Head of caudate nucleus (tissue), 42 donors: ENCODE results near the gene TEKT3.

Experiments
- DNase-seq, 42 donors: peaks; one replicate each; pipeline versions ENCODE4 v3.0.0 to v3.0.0-alpha.2; 2020 to 2021; ENCODE audit warnings: mixed read lengths in 7 of 42
- intact Hi-C: fragments of 100-400 bp; cut with DNase I; formaldehyde crosslinking; loops from one replicate; pipeline ENCODE4 v1.15.0; 2022

The TEKT3 gene

GRCh38 chr17:15341385-15341849 is at the start of gene TEKT3:
TEKT3 (minus strand) TSS chr17:15341597; CDS start chr17:15331585, 10,012 bp downstream.
- intact Hi-C loops = loop anchor here (10.0 kb wide), 1 partner anchor 113 kb away; no protein-coding TSS in a partner anchor
- peak; percentile 50 to 93 (median 84) for DNase-seq

GRCh38 chr17:15388356-15389041 is 47.1 kb upstream of the TEKT3 start:
- no peak for DNase-seq
- intact Hi-C loops = no loop called here

GRCh38 chr17:15386083-15386482 is 44.7 kb upstream of the TEKT3 start:
- no peak for DNase-seq
- intact Hi-C loops = no loop called here

- intact Hi-C loops = no loop called here
- DNase-seq = no peak
These were observed 43.9 kb upstream of the TEKT3 start for GRCh38 chr17:15385305-15385704.

- intact Hi-C loops = no loop called here
- peak in 39 of 42 donors; percentile 15 to 76 (median 48) for DNase-seq
These were observed 42.9 kb upstream of the TEKT3 start for GRCh38 chr17:15384142-15384787.

- DNase-seq = no peak
- intact Hi-C loops = no loop called here
These were observed 41.5 kb upstream of the TEKT3 start for GRCh38 chr17:15382914-15383313.

GRCh38 chr17:15381707-15382106 is 40.3 kb upstream of the TEKT3 start:
- intact Hi-C loops = no loop called here
- DNase-seq = no peak

GRCh38 chr17:15380446-15380845 is 39.0 kb upstream of the TEKT3 start:
- no peak for DNase-seq
- intact Hi-C loops = no loop called here

GRCh38 chr17:15379659-15380058 is 38.3 kb upstream of the TEKT3 start:
- DNase-seq = no peak
- intact Hi-C loops = no loop called here

- DNase-seq = no peak
- intact Hi-C loops = no loop called here
These were observed 36.8 kb upstream of the TEKT3 start for GRCh38 chr17:15378243-15378642.

- intact Hi-C loops = no loop called here
- peak in 34 of 42 donors; percentile 14 to 84 (median 62) for DNase-seq
These were observed 36.2 kb upstream of the TEKT3 start for GRCh38 chr17:15377616-15378015.

- intact Hi-C loops = no loop called here
- DNase-seq = peak in 6 of 42 donors; percentile 4 to 55 (median 12)
These were observed 35.8 kb upstream of the TEKT3 start for GRCh38 chr17:15377200-15377599.

GRCh38 chr17:15371376-15372130 is 30.2 kb upstream of the TEKT3 start:
- intact Hi-C loops = no loop called here
- no peak for DNase-seq

GRCh38 chr17:15368600-15368999 is 27.2 kb upstream of the TEKT3 start:
- DNase-seq = no peak
- intact Hi-C loops = no loop called here

- no peak for DNase-seq
- intact Hi-C loops = no loop called here
These were observed 24.6 kb upstream of the TEKT3 start for GRCh38 chr17:15366026-15366425.

GRCh38 chr17:15364615-15365014 is 23.2 kb upstream of the TEKT3 start:
- no peak for DNase-seq
- intact Hi-C loops = no loop called here

GRCh38 chr17:15363702-15364101 is 22.3 kb upstream of the TEKT3 start:
- no peak for DNase-seq
- intact Hi-C loops = no loop called here

GRCh38 chr17:15361592-15361991 is 20.2 kb upstream of the TEKT3 start:
- no peak for DNase-seq
- intact Hi-C loops = no loop called here

GRCh38 chr17:15361151-15361550 is 19.8 kb upstream of the TEKT3 start:
- DNase-seq = no peak

GRCh38 chr17:15354256-15354655 is 12.9 kb upstream of the TEKT3 start:
- DNase-seq = no peak
- intact Hi-C loops = no loop called here

More at GRCh38 chr17:15361151-15361550, 19.8 kb upstream of the TEKT3 start:
- intact Hi-C loops = no loop called here
